SK-N-SH (cell line): ENCODE measurements around the gene CEACAM19. TPM values are rescaled to one million over a fixed set of nuclear protein-coding genes. Genes with fewer than 3 reads are reported as not detected.

Experiments used
- CTCF ChIA-PET: fragments of 300-600, 350-600 bp; formaldehyde crosslinking; extraction: SDS; loops from one replicate; lab custom pipeline; 2021; lab: Yijun Ruan, JAX
- POLR2A ChIA-PET: fragments of 350-600 bp; sonication (Branson Sonifier 250); formaldehyde crosslinking; extraction: SDS; loops from one replicate; lab custom pipeline; 2020; ENCODE audit warnings: antibody characterized with exemption, inconsistent platforms; lab: Yijun Ruan, JAX
- DNase-seq: peaks from one replicate; pipeline ENCODE4 v3.0.0; 2012
- H2AFZ ChIP-seq: fragments of 200-600 bp; sonication (generic); 2 replicates; pipeline ENCODE4 v1.8.1; 2016; ENCODE audit warnings: antibody characterized with exemption, mild to moderate bottlenecking, low read depth
- H3F3A ChIP-seq: fragments of 200-600 bp; sonication (generic); replicated peaks from 2 replicates; pipeline ENCODE3; 2016; ENCODE audit warnings: antibody characterized with exemption, mild to moderate bottlenecking; ENCODE audit not compliant: insufficient read depth
- H3K27ac ChIP-seq, 2 experiments: fragments of 200-500 bp in 1 of 2; fragments of 200-600 bp in 1 of 2; sonication (Bioruptor generic) in 1 of 2; sonication (generic), shearing (Covaris generic) in 1 of 2; 2 replicates each; pipeline versions ENCODE4 v1.5.1 to v1.6.1; 2014 to 2016; ENCODE audit warnings: low read depth in 2 of 2, inconsistent platforms in 1 of 2, low read length in 1 of 2, mild to moderate bottlenecking in 1 of 2, mixed read lengths in 1 of 2
- H3K27me3 ChIP-seq: fragments of 200-600 bp; sonication (generic), shearing (Covaris generic); 2 replicates; pipeline ENCODE4 v1.6.1; 2016; ENCODE audit warnings: mixed run types; ENCODE audit not compliant: insufficient read depth
- H3K36me3 ChIP-seq, 2 experiments: fragments of 200-500 bp in 1 of 2; fragments of 200-600 bp in 1 of 2; sonication (Bioruptor generic) in 1 of 2; sonication (generic) in 1 of 2; replicated peaks in 1 of 2; 2 replicates each; pipeline versions ENCODE3 to v1.5.1; 2014 to 2016; ENCODE audit warnings: low read length in 1 of 2, mild to moderate bottlenecking in 1 of 2; ENCODE audit not compliant: insufficient read depth in 2 of 2, control insufficient read depth in 1 of 2
- H3K4me1 ChIP-seq, 2 experiments: fragments of 200-500 bp in 1 of 2; fragments of 200-600 bp in 1 of 2; sonication (Bioruptor generic) in 1 of 2; sonication (generic), shearing (Covaris generic) in 1 of 2; 2 replicates each; pipeline versions ENCODE4 v1.5.1 to v1.6.1; 2014 to 2016; ENCODE audit warnings: low read depth in 1 of 2, low read length in 1 of 2, mixed run types in 1 of 2; ENCODE audit not compliant: insufficient read depth in 2 of 2, control insufficient read depth in 1 of 2
- H3K4me2 ChIP-seq: fragments of 200-600 bp; sonication (generic), shearing (Covaris generic); 2 replicates; pipeline ENCODE4 v1.6.1; 2017; ENCODE audit warnings: mixed run types
- H3K4me3 ChIP-seq, 2 experiments: fragments of 200-500 bp in 1 of 2; fragments of 200-600 bp in 1 of 2; sonication (Bioruptor generic) in 1 of 2; sonication (generic), shearing (Covaris generic) in 1 of 2; 2 replicates each; pipeline versions ENCODE4 v1.5.1 to v1.8.1; 2014 to 2016; ENCODE audit warnings: low read depth in 2 of 2, inconsistent platforms in 1 of 2, low read length in 1 of 2, mild to moderate bottlenecking in 1 of 2, mixed read lengths in 1 of 2, moderate library complexity in 1 of 2
- H3K79me2 ChIP-seq: fragments of 200-600 bp; sonication (generic); 2 replicates; pipeline ENCODE4 v1.8.1; 2017; ENCODE audit warnings: mild to moderate bottlenecking; ENCODE audit not compliant: insufficient read depth
- H3K9ac ChIP-seq: fragments of 200-600 bp; sonication (generic); 2 replicates; pipeline ENCODE4 v1.6.1; 2017; ENCODE audit warnings: mixed run types
- H3K9me2 ChIP-seq: fragments of 200-600 bp; sonication (generic); 2 replicates; pipeline ENCODE4 v1.6.1; 2017; ENCODE audit warnings: mixed run types
- H3K9me3 ChIP-seq: fragments of 200-600 bp; sonication (generic); 2 replicates; pipeline ENCODE4 v1.6.1; 2017; ENCODE audit warnings: mixed run types, mild to moderate bottlenecking, moderate library complexity
- H4K20me1 ChIP-seq: fragments of 200-600 bp; sonication (generic); 2 replicates; pipeline ENCODE4 v1.6.1; 2017; ENCODE audit warnings: mild to moderate bottlenecking, mixed run types; ENCODE audit not compliant: insufficient read depth
- EZH2phosphoT487 ChIP-seq: fragments of 200-600 bp; sonication (generic); IDR thresholded peaks from 2 replicates; pipeline ENCODE4 v1.6.1; 2017; ENCODE audit warnings: low read depth, mixed run types, mild to moderate bottlenecking, antibody characterized with exemption, moderate library complexity, borderline replicate concordance
- FOXJ3 ChIP-seq: sonication (generic); formaldehyde crosslinking; IDR thresholded peaks from 2 replicates; pipeline ENCODE4 v1.5.1; 2020; ENCODE audit warnings: mild to moderate bottlenecking, missing genetic modification reagents
- FOXM1 ChIP-seq: IDR thresholded peaks from 2 replicates; pipeline ENCODE4 v1.4.0; 2012; ENCODE audit warnings: low read depth, mild to moderate bottlenecking
- GABPA ChIP-seq: IDR thresholded peaks from 2 replicates; pipeline ENCODE4 v1.4.0; 2012; ENCODE audit warnings: low read depth, mild to moderate bottlenecking
- MXI1 ChIP-seq: IDR thresholded peaks from 2 replicates; pipeline ENCODE4 v1.6.1; 2012; ENCODE audit warnings: mild to moderate bottlenecking, low read depth, low read length, improper control_type of control experiment
- RFX5 ChIP-seq: IDR thresholded peaks from 2 replicates; pipeline ENCODE4 v1.6.1; 2012; ENCODE audit warnings: mild to moderate bottlenecking, improper control_type of control experiment, low read length
- SIN3A ChIP-seq: IDR thresholded peaks from 2 replicates; pipeline ENCODE4 v1.6.1; 2012; ENCODE audit warnings: low read depth, mild to moderate bottlenecking, low read length, moderate library complexity, borderline replicate concordance
- TAF1 ChIP-seq: IDR thresholded peaks from 2 replicates; pipeline ENCODE4 v1.6.1; 2012; ENCODE audit warnings: low read depth, mild to moderate bottlenecking, low read length, moderate library complexity, borderline replicate concordance
- YY1 ChIP-seq: IDR thresholded peaks from 2 replicates; pipeline ENCODE4 v1.4.0; 2012; ENCODE audit warnings: low read depth, mild to moderate bottlenecking
- WGBS: methylation state at CpG from one replicate; pipeline ENCODE4 v1.1.6; 2017; ENCODE audit warnings: low lambda C conversion rate; 5-methylcytosine and 5-hydroxymethylcytosine counted together
- polyA plus RNA-seq, 3 experiments: library from polyadenylated mRNA; depleted of rRNA; stranded (reverse); fragments of >200 nt; gene quantifications; 2 replicates each; pipeline ENCODE4 v1.2.3, GENCODE V29; 2012
- TF ChIP-seq, protein P1 (sequence below): fragments of 150-350 bp; IDR thresholded peaks from 2 replicates; pipeline ENCODE4 v1.6.1; 2016; ENCODE audit warnings: mild to moderate bottlenecking, low read depth, low read length
- TF ChIP-seq, protein P2 (sequence below): IDR thresholded peaks from 2 replicates; pipeline ENCODE4 v1.4.0; 2012; ENCODE audit warnings: low read depth

CEACAM19 gene
- polyA plus RNA-seq, 1 of the 3 experiments (the other 2 are of a cell fraction): 2.0 TPM

DNA sequence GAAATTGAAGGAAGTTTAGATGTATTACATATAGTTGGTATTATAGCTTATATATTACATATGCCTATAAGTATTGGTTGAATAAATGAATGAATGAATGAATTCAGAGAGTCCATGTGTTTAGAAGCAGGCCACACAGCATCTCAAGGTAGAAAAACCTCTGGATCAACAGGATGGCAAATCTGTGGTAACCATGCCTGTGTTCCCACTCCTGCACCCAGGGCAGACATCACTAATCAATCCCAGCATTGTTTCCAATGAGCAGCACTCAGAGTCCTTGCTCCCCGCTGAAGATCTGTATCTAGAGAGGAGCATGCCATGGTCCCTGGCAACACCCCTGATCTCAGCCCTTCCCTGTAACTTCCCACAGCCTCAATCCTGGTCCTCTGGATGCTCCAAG is 944 bp downstream of the CEACAM19 start:
- Histone ChIP-seq H3F3A (peaks cover 16% of the 10 kb centered on the region), H3K9me2 (no peaks in the 10 kb centered on the region), H3K27me3 (no peaks in the 10 kb centered on the region), H3K9me3 (no peaks in the 10 kb centered on the region), H3K4me2 (no peak overlapping the region), H4K20me1 (no peaks in the 10 kb centered on the region), H3K4me1 (no peaks in the 10 kb centered on the region), H3K27ac (no peak overlapping the region), H3K36me3 (no peaks in the 10 kb centered on the region)
- WGBS: 13% methylated on average over 1 of the region's 1 CpG
- POLR2A ChIA-PET: no interaction called here
- no peak for DNase-seq
- no peak for TF ChIP-seq FOXM1
- TF ChIP-seq, all 33 proteins: peak for 0
- Histone ChIP-seq H3K9ac (no peak overlapping the region), H2AFZ (no peak overlapping the region), H3K4me3 (no peak overlapping the region), H3K79me2 (no peaks in the 10 kb centered on the region; the same call in 1 of the 2 replicates)
- CTCF ChIA-PET: interaction anchor here (1.5 to 3.8 kb wide), 2 partner anchors 15 to 17 kb away, joined by 4 to 19 read pairs; no protein-coding TSS in a partner anchor

DNA sequence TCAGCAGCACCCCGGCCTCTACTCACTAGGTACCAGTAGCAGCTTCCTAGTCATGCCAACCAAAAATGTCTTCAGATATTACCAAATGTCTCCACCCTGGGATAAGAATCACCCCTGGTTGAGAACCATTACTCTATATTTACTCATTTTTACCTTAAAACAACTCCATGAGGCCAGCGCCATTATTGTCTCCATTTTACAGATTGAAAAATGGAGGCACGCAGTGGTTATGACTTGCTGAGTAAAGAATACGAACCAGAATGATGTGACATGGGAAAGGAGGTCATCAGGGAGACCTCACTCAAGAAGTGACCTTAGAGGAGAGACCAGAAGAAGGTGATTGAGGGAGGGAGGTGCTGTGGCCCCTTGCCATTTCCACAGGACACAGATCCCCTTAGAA is 2.2 kb downstream of the CEACAM19 start:
- H3F3A ChIP-seq: peaks cover 28% of the 10 kb centered on the region
- TF ChIP-seq RFX5: no peak
- no peak for TF ChIP-seq FOXJ3 (CRISPR knock-in tag)
- TF ChIP-seq FOXM1: no peak
- TF ChIP-seq, protein P1, sequence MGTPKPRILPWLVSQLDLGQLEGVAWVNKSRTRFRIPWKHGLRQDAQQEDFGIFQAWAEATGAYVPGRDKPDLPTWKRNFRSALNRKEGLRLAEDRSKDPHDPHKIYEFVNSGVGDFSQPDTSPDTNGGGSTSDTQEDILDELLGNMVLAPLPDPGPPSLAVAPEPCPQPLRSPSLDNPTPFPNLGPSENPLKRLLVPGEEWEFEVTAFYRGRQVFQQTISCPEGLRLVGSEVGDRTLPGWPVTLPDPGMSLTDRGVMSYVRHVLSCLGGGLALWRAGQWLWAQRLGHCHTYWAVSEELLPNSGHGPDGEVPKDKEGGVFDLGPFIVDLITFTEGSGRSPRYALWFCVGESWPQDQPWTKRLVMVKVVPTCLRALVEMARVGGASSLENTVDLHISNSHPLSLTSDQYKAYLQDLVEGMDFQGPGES: no peak
- TF ChIP-seq, protein P2, sequence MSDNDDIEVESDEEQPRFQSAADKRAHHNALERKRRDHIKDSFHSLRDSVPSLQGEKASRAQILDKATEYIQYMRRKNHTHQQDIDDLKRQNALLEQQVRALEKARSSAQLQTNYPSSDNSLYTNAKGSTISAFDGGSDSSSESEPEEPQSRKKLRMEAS: no peak
- TF ChIP-seq YY1: no peak
- no peak for TF ChIP-seq MXI1
- no peak for TF ChIP-seq TAF1
- TF ChIP-seq SIN3A: no peak
- no peak for TF ChIP-seq GABPA
- TF ChIP-seq EZH2phosphoT487: no peak
- no peaks in the 10 kb centered on the region for H3K4me1 ChIP-seq
- H3K27me3 ChIP-seq: no peaks in the 10 kb centered on the region
- H3K4me3 ChIP-seq: no peak overlapping the region
- H3K9me3 ChIP-seq: no peaks in the 10 kb centered on the region
- H4K20me1 ChIP-seq: no peaks in the 10 kb centered on the region
- H3K36me3 ChIP-seq: no peaks in the 10 kb centered on the region
- no peaks in the 10 kb centered on the region for H3K9me2 ChIP-seq
- H3K27ac ChIP-seq: no peak overlapping the region
- ChIA-PET CTCF (interaction anchor here (1.5 to 3.8 kb wide), 3 partner anchors 15 to 102 kb away, joined by 4 to 19 read pairs (median 12); no protein-coding TSS in a partner anchor), POLR2A (no interaction called here)
- H2AFZ ChIP-seq: no peak overlapping the region
- H3K9ac ChIP-seq: no peak overlapping the region
- 75% methylated on average over 4 of the region's 4 CpGs for WGBS
- H3K4me2 ChIP-seq: no peak overlapping the region
- H3K79me2 ChIP-seq: no peaks in the 10 kb centered on the region; the same call in 1 of the 2 replicates
- DNase-seq: no peak
